Activated T-cell treated with anti-CD3 and anti-CD28 coated beads for 4 hours (primary cell): ENCODE data around the gene TIGD7.
"Not testable (repeated sequence)": the region's sequence is repeated elsewhere in the genome, so short reads cannot be mapped to it uniquely, and the experiment has no call there.

Experiments used
- DNase-seq: peaks from one replicate; pipeline ENCODE4 v3.0.0-alpha.2; 2020

Gene TIGD7

DNA sequence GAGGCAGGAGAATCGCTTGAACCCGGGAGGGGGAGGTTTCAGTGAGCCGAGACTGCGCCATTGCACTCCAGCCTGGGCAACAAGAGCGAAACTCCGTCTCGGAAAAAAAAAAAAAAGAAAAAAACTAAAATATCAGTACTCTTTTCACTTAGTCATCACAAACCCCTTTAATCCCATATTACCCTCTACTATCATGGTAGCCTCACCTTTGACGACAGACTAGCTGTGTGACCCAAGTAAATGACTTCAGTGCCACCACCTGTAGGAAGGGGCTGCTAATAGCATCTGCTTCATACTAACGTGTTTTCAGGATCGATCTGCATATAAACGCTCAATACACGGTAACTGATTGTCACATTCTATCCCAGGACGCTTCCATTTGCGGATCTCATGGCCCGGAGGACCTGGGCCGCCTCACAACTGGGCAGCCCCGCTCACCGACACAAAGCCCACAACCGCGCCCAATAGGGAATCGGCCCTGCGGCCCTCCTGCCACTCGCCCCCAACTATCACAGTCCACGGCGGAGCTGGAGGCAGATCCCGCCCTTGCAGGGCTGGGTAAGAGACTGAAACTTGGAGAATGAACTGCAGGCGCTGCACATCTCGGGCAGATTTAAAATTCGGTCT lies 23.0 kb downstream of the TIGD7 start:
- DNase-seq = no peak

DNA sequence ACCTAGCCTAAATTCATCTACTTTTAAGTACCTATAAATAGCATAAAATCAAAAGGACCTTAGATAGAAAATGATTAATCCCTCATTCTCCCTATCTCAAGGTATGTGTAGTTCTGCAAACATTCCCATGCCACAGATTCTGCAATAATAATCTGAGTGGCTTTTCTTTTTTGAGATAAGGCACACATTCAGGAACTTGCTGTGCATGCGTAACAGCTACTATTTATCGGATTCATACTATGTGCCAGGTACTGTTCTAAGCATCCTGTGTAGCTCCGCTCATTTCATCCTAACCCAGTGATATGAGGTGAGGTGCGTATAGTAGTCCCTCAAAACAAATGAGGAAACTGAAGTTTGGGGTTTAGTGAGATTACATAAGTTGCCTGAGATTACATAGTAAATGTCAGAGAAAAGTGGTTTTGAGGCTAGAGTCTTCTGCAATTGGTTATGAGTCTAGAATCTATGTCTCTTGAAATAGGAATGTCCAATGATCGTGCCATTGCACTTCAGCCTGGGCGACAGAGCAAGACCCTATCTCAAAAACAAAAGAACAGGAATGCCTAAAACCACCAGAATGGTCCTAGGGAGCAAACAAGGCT lies 23.9 kb downstream of the TIGD7 start:
- DNase-seq = no peak

- no peak for DNase-seq
These were observed 28.6 kb downstream of the TIGD7 start for GRCh38 chr16:3276679-3277078.

DNA sequence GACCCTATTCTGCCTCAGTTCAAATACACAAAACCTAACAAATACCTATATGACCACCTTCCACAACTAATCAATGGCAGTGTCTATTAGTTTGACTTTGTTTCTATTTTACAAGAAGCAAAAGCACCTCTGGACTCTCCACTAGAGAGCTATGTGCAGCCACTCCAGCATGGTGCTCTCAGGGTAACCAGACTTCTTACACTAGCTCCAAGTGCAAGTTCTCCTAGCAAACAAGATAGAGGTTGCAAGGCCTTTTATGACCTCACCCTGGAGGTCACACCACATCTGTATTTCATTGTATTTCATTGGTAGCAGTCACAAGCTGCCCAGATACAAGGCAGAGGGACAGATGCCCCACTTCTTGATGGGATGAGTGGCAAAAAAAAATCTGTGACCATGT lies 30.3 kb downstream of the TIGD7 start:
- no peak for DNase-seq

- no peak for DNase-seq
These were observed 30.7 kb downstream of the TIGD7 start for GRCh38 chr16:3274490-3274889.

DNA sequence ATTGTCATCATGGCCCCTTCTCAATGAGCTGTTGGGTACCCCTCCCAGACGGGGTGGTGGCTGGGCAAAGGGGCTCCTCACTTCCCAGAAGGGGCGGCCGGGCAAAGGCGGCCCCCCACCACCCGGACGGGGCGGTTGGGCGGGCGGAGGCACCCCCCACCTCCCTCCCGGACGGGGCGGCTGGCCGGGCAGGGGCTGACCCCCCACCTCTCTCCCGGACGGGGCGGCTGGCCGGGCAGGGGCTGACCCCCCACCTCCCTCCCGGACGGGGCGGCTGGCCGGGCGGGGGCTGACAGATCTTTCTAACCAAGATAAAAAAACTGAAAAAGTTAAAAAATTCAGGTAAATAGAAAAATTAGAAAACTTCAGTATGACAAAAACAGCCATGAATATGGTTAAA lies 33.9 kb downstream of the TIGD7 start:
- DNase-seq = not testable (repeated sequence)

DNA sequence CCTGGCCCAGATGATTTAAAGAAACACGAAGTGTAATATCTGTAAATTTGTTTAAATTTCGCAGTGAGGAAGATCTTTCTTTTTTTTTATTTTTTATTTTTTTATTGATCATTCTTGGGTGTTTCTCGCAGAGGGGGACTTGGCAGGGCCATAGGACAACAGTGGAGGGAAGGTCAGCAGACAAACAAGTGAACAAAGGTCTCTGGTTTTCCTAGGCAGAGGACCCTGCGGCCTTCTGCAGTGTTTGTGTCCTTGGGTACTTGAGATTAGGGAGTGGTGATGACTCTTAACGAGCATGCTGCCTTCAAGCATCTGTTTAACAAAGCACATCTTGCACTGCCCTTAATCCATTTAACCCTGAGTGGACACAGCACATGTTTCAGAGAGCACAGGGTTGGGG lies 34.5 kb downstream of the TIGD7 start:
- DNase-seq = not testable (repeated sequence)

- DNase-seq = no peak
These were observed 36.9 kb downstream of the TIGD7 start for GRCh38 chr16:3268294-3268693.

DNA sequence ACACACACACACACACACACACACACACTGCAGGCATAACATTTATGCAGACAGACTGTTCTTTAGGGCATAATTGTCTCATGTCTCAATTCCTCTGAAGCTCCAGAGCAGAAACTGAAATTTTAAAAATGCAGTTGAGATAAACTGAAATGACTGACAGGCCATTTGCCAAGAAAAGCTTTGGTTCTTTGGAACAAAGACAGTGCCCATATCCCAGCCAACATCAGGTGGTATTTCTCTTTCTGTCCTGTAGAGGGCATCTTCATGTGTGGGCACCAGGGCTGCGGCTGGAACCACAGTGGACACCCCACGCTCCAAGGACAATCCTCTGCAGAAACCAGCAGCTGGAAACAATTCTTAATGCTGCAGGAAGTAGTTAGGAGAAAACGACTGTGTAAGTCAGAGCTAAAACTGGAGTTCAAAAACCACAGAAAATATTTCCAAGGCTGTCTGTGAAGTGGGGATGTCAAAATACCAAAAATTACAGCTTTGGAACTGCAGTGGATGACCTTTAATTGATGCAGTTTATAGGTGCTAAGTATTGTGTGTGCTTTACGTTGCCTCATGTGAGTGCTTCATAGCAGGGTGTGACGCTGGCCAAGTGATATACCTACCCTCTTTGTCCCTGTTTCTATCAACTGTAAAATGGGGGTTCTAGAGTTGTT lies 38.2 kb downstream of the TIGD7 start:
- DNase-seq = no peak

DNA sequence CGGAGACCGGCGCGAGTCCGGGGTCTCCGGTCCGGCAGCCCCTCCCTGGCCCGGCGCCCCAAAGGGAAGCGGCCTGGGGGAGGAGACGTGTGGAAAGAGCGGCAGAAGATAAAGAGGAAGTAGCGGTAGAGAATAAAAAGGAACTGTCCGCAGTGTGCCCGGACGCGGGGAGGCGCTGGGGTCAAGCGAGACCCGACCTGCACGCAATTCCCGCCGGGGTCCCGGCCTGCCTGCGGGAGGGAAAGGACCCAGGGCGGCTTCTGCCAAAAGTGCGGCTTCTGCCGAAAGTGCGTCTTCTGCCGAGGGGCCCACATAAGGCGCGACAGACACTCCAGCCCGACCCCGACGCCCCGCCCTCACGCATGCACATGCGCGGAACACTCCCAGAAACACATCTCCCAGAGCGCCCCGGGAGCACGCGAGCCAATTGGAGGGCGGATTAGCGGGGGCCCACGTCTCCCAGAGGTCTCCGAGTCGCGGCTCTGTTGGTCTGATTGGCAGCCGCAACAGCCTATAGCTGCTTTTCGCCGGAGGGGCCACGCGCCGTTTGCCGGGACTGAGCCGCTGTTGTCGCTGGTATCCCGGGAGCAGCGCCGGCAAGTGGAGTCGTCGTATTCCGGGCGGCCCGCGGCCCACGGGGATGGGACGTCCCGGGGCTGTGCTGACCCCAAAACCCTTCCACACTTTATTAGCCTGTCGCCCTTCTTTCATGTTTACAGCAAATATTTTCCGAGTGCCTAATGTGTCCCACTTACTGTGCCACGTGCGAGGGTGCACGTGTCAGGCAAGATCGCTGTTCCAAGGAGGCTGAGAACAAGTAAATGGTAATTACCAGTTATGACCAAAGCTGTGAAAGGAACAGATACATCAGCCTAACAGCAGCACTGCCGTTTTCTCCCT lies 40.8 kb downstream of the TIGD7 start:
- peak; percentile 98 for DNase-seq

DNA sequence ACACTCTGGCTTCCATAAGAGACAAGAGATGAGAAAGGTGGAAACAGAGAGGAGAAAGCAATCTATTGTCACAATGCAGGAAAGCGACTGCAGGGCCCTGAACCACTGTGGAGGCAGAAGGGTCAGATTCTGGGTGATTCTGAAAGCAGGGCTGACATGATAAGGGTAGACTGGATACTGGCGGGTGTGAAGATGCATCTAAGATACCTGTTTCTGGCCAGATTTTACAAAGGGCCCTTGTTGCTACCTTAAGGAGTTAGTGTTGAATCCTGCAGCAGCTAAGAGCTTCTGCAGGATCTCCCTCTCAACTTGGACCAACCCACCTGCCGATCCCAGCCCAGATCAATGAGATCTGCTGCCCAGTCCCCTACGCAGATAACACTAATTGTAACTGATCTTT lies 42.7 kb downstream of the TIGD7 start:
- no peak for DNase-seq

- no peak for DNase-seq
These were observed 45.4 kb downstream of the TIGD7 start for GRCh38 chr16:3259836-3260235.

DNA sequence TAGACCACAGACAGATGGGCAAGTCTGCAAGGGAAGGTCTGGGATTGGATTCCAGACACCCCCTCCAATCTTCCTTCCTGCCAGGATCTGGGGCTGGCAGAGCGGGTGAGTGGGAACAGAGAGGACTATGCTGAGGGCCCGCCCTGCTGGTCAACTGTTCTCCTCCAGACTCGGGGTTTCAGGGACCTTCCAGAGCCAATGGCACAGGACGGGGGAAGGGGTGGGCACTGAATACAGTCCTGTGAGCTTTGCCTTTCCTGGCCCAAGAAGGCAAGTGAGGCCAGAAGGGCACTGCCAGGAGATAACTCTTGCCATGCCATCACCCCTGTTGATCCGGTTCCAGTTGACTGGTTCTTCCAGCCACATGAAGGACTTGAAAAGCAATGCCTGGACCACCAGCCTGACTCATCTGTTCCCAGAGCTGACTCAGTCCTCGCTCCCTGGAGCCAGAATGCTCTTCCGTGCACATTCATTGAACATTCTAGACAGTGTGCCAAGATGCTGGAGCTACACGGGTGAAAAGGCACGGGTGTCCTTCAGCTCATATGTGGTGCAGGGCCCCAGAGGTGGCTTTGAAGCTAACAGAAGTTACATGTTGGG lies 48.3 kb downstream of the TIGD7 start:
- no peak for DNase-seq

DNA sequence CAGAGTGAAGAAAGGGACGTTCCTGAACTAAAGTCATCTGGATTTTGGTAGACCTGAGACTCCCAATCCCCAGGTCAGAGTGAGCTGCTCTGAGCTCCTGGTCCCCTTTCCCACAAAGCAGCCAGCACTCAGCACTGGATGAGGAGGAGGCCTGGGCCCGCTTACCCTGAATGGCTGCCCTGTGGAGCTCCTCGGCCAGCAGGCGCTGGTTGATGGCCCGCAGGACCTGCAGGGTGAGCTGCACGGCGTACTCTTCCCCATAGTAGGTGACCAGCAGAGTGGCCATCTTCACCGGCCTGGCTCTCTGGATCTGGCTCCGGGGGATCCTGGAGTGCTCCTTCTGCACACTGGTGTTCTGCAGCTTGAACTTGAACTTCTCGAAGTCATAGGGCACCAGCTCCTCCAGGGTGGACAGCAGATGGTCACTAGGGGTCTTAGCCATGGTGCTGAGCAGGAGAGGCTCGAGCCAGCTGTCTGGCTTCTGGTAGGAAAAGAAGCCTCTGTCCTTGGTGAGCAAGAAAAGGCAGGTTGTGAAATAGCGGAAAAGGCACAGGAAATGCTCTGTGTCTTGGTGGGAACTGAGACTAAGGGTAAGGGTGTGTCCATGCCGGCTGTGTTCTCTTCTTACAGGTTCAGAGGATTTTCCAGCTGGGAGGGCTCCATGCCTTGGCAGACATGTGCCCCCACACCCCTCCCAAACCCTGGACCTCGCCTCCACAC lies 48.9 kb downstream of the TIGD7 start, which contains the start of gene MEFV:
Gene MEFV (minus strand): TSS at position 488 of the 720 bp plus-strand sequence. CDS start 46 bp downstream, at position 442.
- no peak for DNase-seq

GRCh38 chr16:3254309-3254708 lies 50.9 kb downstream of the TIGD7 start:
- DNase-seq = no peak

GRCh38 chr16:3252967-3253366 lies 52.3 kb downstream of the TIGD7 start:
- no peak for DNase-seq

DNA sequence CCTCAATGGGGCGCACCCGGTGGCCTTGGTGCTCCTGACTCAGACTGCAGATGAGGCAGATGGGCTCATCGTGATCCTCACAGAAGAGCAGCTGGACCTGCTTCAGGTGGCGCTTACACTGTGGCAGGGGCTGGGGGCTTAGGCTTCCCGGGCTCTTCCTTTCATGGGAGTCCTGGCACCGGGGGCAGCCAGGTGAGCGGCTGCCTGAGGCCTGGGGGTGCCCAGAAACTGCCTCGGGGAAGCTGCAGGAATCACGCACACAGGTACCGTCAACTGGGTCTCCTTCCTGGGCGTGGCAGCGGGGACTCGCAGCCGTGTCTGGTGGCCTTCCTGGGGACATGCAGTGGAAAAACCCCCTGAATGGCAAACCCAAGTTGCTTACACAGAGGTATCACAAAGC lies 55.8 kb downstream of the TIGD7 start:
- no peak for DNase-seq

DNA sequence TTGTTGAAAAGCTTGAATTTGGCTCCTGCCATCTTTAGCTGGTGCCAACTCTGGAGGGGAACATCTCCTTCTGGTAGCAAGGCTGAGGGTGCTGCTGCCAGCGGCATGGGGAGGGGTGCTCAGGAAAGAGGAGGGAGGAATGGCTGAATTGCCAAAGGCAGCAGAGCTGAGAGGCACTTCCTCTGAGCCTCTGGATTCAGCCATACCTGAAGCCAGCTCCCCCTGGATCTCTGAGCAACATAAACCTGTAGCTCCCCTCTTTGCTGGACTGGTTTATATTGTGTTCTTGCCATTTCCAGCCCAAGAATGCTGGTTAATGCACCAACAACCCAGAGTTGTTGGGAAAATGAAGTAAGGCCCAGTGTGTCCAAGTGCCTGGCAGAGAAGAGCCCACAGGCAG lies 56.2 kb downstream of the TIGD7 start:
- no peak for DNase-seq
